C4-2B (cell line): ENCODE results near the gene PALLD.

Experiments used
- ZFX ChIP-seq: fragments of 450-650 bp; IDR thresholded peaks from 2 replicates; pipeline ENCODE4 v1.6.1; 2017
- TF ChIP-seq, protein P1 (sequence below): fragments of 450-650 bp; conservative IDR thresholded peaks from 2 replicates; pipeline ENCODE4 v1.5.1; 2017; ENCODE audit warnings: mild to moderate bottlenecking

DNA sequence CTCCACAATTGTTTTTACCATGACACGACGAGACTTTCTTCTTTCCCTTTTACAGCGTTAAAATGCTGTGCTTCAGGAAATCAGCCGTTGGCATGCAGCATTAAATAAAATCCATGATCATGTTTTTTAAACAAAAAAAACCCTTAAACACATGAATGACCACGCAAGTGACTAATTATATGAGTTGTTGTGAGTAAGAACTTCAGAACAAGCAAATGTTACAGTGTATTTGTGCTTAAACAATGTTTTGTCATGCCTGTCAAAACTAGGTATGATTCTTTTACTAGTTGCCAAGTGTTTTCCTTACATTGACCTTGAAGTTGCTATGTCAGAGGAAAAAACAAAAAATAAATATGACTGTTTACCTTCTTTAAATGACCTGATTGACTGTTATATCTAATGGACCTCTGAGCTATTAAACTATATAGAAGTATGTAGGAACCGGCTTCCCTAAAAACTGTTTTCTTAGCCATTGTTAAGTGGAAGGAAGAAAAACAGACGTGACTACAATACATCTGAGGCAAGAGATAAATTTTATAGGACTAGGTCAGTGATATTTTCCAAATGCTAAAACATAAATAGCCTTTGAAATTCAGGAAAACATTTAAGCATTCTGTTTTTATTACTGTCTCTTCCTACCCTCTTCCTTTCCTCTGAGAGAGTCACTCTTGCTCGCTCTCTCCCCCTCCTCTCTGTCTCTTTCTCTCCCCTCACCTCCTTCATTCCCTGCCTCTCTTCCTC lies 197.1 kb downstream of the PALLD start:
- TF ChIP-seq, protein P1, sequence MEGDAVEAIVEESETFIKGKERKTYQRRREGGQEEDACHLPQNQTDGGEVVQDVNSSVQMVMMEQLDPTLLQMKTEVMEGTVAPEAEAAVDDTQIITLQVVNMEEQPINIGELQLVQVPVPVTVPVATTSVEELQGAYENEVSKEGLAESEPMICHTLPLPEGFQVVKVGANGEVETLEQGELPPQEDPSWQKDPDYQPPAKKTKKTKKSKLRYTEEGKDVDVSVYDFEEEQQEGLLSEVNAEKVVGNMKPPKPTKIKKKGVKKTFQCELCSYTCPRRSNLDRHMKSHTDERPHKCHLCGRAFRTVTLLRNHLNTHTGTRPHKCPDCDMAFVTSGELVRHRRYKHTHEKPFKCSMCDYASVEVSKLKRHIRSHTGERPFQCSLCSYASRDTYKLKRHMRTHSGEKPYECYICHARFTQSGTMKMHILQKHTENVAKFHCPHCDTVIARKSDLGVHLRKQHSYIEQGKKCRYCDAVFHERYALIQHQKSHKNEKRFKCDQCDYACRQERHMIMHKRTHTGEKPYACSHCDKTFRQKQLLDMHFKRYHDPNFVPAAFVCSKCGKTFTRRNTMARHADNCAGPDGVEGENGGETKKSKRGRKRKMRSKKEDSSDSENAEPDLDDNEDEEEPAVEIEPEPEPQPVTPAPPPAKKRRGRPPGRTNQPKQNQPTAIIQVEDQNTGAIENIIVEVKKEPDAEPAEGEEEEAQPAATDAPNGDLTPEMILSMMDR, result no peak
- no peak for TF ChIP-seq ZFX
